OCI-LY7 (cell line): ENCODE data around the gene CHMP4A. TPM values are rescaled to one million over a fixed set of nuclear protein-coding genes. Genes with fewer than 3 reads are reported as not detected.

ENCODE experiments used
- BruUV-seq: library from RNA; stranded (reverse); fragments of 400-500 nt; replicated peaks from 2 replicates; lab custom pipeline; 2021; lab: Mats Ljungman, UMichigan
- CTCF ChIA-PET: fragments of 300-600 bp; sonication (Branson Sonifier 250); formaldehyde crosslinking; loops from one replicate; lab custom pipeline; 2022; ENCODE audit warnings: antibody characterized with exemption; ENCODE audit not compliant: unreplicated experiment; lab: Charles Lee
- POLR2A ChIA-PET: fragments of 300-600 bp; sonication (Branson Sonifier 250); formaldehyde crosslinking; loops from one replicate; lab custom pipeline; 2022; ENCODE audit warnings: antibody characterized with exemption; lab: Charles Lee
- DNase-seq: peaks from one replicate; pipeline ENCODE4 v3.0.0-alpha.2; 2015; ENCODE audit warnings: low spot score
- H2AFZ ChIP-seq: fragments of 200-600 bp; sonication (generic), shearing (Covaris generic); 2 replicates; pipeline ENCODE4 v1.6.1; 2014; ENCODE audit warnings: mild to moderate bottlenecking, antibody characterized with exemption, low read length, moderate library complexity
- H3K27ac ChIP-seq: fragments of 200-600 bp; sonication (generic); 2 replicates; pipeline ENCODE4 v1.5.1; 2014; ENCODE audit warnings: mixed run types, low read depth, mild to moderate bottlenecking, moderate library complexity, low read length, inconsistent platforms; ENCODE audit not compliant: poor library complexity, severe bottlenecking
- H3K36me3 ChIP-seq: fragments of 200-600 bp; sonication (generic); 2 replicates; pipeline ENCODE4 v1.6.1; 2014; ENCODE audit warnings: mild to moderate bottlenecking, antibody characterized with exemption, low read length, moderate library complexity, mixed read lengths; ENCODE audit not compliant: insufficient read depth
- H3K4me1 ChIP-seq: fragments of 200-600 bp; sonication (generic); 2 replicates; pipeline ENCODE4 v1.5.1; 2014; ENCODE audit warnings: mild to moderate bottlenecking, low read length; ENCODE audit not compliant: insufficient read depth, poor library complexity, severe bottlenecking
- H3K4me2 ChIP-seq: fragments of 200-600 bp; sonication (generic); 2 replicates; pipeline ENCODE4 v1.6.1; 2014; ENCODE audit warnings: mild to moderate bottlenecking, low read length
- H3K4me3 ChIP-seq: fragments of 200-600 bp; sonication (generic); 2 replicates; pipeline ENCODE4 v1.5.1; 2014; ENCODE audit warnings: mild to moderate bottlenecking, low read depth, low read length; ENCODE audit not compliant: poor library complexity, severe bottlenecking
- H3K79me2 ChIP-seq: fragments of 200-600 bp; sonication (generic); 2 replicates; pipeline ENCODE4 v1.6.1; 2016; ENCODE audit warnings: low read depth, mild to moderate bottlenecking, low read length, moderate library complexity, mixed read lengths; ENCODE audit not compliant: insufficient read depth
- H3K9me2 ChIP-seq: fragments of 200-600 bp; sonication (generic); 2 replicates; pipeline ENCODE4 v1.6.1; 2016; ENCODE audit warnings: mild to moderate bottlenecking, low read length, mixed read lengths; ENCODE audit not compliant: insufficient read depth
- H3K9me3 ChIP-seq: fragments of 200-600 bp; sonication (generic); 2 replicates; pipeline ENCODE4 v1.6.1; 2014; ENCODE audit warnings: mild to moderate bottlenecking, mixed run types, low read length, mixed read lengths
- H4K20me1 ChIP-seq: fragments of 200-600 bp; sonication (generic); 2 replicates; pipeline ENCODE4 v1.6.1; 2014; ENCODE audit warnings: mild to moderate bottlenecking, antibody characterized with exemption, low read length, moderate library complexity, mixed read lengths; ENCODE audit not compliant: insufficient read depth
- EZH2phosphoT487 ChIP-seq: fragments of 200-600 bp; sonication (generic); IDR thresholded peaks from 2 replicates; pipeline ENCODE4 v1.6.1; 2018; ENCODE audit warnings: low read depth, borderline replicate concordance, mild to moderate bottlenecking, mixed run types, antibody characterized with exemption, low read length, moderate library complexity, mixed read lengths
- intact Hi-C: fragments of 100-400 bp; cut with micrococcal nuclease; formaldehyde crosslinking; loops from one replicate; pipeline ENCODE4 v1.10.0; 2022; ENCODE audit not compliant: unreplicated experiment
- total RNA-seq, 2 experiments: library from RNA; depleted of rRNA in 1 of 2; stranded (reverse); fragments of >200 nt in 1 of 2; shearing (Covaris generic) in 1 of 2; gene quantifications; 2 replicates each; pipeline ENCODE4 v1.2.3, GENCODE V29; 2014 to 2022
- TF ChIP-seq, protein P1 (sequence below): fragments of 200-600 bp; sonication (generic); conservative IDR thresholded peaks from 2 replicates; pipeline ENCODE4 v1.5.1; 2014; ENCODE audit warnings: mild to moderate bottlenecking, antibody characterized with exemption, low read length, moderate library complexity, mixed read lengths

Gene CHMP4A
- total RNA-seq, 2 experiments from 2014 or later = 48.5 to 72.9 TPM

DNA sequence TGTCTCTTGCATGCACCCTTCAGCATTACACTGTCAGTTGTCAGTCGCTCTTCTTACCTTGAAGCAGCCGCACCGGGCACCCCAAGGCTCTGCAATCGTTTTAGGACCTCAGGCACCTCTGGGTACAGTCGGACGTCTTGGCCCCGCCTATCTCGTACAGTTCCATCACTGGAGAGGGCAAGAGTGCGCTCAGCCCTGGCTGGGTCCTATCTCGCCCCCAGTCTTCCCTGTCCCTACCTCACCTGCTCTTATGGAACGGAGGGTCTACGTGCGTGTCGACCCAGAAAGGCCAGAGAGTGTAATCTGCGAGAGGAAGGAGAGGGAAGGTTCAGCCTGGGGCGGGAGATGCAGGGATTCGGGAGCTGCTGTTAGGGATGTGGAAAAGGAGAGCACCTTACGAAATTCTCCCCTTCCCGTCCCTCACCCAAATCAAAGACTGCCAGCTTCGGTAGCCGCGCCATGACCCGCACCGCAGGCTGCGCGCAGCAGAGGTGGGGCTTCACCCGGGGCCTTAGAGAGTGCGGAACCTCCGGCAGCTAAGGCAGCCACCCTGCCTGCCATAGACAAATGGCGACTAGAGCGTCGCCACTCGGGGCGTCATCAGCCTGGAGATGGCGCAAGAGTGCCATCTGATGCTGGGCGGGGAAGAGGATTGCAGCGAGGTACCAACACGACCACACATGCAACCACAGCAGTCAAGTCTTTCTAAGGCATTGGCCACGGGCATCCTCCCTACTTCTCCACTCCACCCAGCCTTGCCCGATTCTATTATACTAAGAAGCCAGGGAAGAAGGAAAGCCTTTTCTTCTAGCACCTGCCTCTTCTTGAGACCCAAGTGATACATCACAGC, 2.4 kb upstream of the CHMP4A start, which contains the start of gene MDP1:
Gene MDP1 (minus strand): TSS at position 572 of the 850 bp plus-strand sequence. CDS start 111 bp downstream, at position 461.
- Histone ChIP-seq H3K4me3 (peak within 1 kb of the TSS; percentile 76), H3K36me3 (peaks cover 18% of the 10 kb centered on the region), H4K20me1 (no peaks in the 10 kb centered on the region), H3K4me2 (peak within 1 kb of the TSS; percentile 82), H3K27ac (peak within 1 kb of the TSS; percentile 70), H3K4me1 (peaks cover 28% of the 10 kb centered on the region), H3K9me3 (no peaks in the 10 kb centered on the region), H3K9me2 (no peaks in the 10 kb centered on the region), H2AFZ (peak within 1 kb of the TSS; percentile 65), H3K79me2 (peaks cover 31% of the 10 kb centered on the region)
- ChIA-PET POLR2A (interaction anchor here (0.7 to 1.5 kb wide), 6 partner anchors 9 to 126 kb away, joined by 3 to 6 read pairs (median 4); partner anchors contain the start of genes DHRS1, NOP9, RABGGTA and TINF2), CTCF (no interaction called here)
- no TSS peak for BruUV-seq
- intact Hi-C loops = loop anchor here (1.0 kb wide), 1 partner anchor 56 kb away; the partner anchor contains the start of gene RABGGTA
- DNase-seq = peak; percentile 93
- TF ChIP-seq, protein P1, sequence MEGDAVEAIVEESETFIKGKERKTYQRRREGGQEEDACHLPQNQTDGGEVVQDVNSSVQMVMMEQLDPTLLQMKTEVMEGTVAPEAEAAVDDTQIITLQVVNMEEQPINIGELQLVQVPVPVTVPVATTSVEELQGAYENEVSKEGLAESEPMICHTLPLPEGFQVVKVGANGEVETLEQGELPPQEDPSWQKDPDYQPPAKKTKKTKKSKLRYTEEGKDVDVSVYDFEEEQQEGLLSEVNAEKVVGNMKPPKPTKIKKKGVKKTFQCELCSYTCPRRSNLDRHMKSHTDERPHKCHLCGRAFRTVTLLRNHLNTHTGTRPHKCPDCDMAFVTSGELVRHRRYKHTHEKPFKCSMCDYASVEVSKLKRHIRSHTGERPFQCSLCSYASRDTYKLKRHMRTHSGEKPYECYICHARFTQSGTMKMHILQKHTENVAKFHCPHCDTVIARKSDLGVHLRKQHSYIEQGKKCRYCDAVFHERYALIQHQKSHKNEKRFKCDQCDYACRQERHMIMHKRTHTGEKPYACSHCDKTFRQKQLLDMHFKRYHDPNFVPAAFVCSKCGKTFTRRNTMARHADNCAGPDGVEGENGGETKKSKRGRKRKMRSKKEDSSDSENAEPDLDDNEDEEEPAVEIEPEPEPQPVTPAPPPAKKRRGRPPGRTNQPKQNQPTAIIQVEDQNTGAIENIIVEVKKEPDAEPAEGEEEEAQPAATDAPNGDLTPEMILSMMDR = peak; percentile 85
- TF ChIP-seq EZH2phosphoT487 = no peak

DNA sequence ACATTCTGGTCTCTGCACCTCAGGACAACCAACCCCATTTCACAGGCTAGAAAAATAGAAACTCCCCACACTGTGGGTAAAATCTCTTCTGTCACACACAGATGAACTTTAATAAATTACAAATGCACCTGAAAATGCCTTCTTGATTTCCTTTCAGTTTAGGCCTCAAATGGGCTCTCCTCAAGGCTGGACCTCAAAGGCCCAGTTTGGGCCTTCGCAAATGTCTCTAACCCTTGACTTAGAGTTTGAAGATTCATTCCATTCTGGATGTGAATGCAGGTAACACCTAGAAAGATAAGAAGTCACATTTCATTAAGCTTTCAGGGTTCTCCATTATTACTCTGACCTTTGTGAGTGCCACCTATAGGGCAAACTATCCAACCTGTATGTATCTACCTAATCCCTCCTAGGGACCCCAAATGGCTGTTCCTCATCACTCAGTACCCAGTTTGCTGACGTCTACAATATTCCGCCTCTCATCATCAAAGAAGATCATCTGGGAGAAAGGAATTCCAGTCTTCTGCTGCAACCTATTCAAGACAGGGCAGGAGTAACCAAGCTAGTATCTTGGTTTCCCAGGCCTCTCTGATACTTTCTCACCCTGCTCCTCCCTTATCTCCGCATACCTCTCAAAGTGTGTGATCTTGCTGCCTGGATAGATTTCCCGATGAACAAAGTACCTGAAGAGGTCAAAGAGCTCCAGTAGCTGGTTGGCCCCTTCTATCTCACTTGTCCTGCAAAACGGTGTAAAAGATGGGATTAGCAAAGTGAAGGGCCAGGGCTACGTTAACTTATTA, 776 bp upstream of the CHMP4A start:
- no peak for TF ChIP-seq EZH2phosphoT487
- TF ChIP-seq, protein P1 = peak; percentile 65
- Histone ChIP-seq H3K79me2 (peaks cover 27% of the 10 kb centered on the region), H3K36me3 (peaks cover 34% of the 10 kb centered on the region), H3K27ac (peak overlapping the region; percentile 82), H2AFZ (peak overlapping the region; percentile 22; the same call in 1 of the 2 replicates), H3K4me3 (peak overlapping the region; percentile 76), H3K4me2 (peak overlapping the region; percentile 82), H4K20me1 (no peaks in the 10 kb centered on the region), H3K9me2 (no peaks in the 10 kb centered on the region), H3K4me1 (peaks cover 28% of the 10 kb centered on the region), H3K9me3 (no peaks in the 10 kb centered on the region)
- TSS peak; percentile 93 for BruUV-seq
- ChIA-PET POLR2A (interaction anchor here (0.7 to 3.0 kb wide), 16 partner anchors 8 to 228 kb away, joined by 3 to 18 read pairs (median 4); partner anchors contain the start of genes GMPR2, PCK2, PSME1 and RABGGTA), CTCF (interaction anchor here (1.0 kb wide), 1 partner anchor 53 kb away, joined by 3 read pairs; the partner anchor contains the start of gene IRF9)
- no peak for DNase-seq
- intact Hi-C loops = loop anchor here (1.0 to 2.0 kb wide), 3 partner anchors 18 to 67 kb away; partner anchors contain the start of genes GMPR2, NEDD8, PSME2 and RNF31
